GM12874 (cell line): Measurements from ENCODE around the gene LY9.

ENCODE experiments used
- TF ChIP-seq, protein P1 (sequence below): IDR thresholded peaks from 2 replicates; pipeline ENCODE4 v1.5.1; 2011; ENCODE audit warnings: low read depth, mild to moderate bottlenecking, control low read depth, low read length, moderate library complexity; ENCODE audit not compliant: insufficient read depth

The LY9 gene

DNA sequence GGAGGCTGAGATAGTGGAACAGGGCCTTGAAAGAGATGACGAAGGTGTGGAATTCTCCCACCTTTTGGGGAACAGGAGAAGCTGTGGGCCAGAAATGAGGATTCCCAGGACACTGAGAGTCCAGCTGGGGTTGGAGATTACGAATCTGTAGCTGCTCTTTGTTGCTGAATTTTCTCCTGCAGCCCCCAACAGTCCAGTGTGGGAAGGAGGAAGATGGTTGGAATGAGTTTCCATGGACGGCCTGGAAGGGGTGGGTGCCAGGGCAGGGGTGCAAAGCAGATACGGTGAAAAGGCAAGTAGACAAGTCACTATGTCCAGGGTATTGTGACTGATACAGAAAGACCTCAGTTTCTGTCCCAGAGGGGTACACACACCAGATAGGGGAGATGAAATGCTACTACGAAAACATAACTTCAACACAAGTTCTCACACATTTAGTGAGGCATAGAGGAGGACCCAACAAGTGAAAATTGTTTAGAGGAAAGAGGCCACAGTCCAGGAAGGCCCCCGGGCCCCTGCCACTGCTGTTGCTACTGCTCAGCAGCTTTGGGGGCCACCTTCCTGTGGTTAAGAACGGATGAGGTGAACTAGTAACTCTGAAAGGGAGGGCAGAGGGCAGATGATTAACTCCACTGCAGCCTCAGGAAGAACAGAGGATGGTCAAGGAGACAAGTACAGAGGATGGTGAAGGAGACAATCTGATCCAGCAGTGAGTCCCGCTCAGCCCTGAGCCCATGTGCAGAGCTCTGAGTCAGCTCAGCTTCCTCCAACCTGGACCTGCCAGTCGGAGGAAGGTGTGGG, 59.4 kb downstream of the LY9 start:
- TF ChIP-seq, protein P1, sequence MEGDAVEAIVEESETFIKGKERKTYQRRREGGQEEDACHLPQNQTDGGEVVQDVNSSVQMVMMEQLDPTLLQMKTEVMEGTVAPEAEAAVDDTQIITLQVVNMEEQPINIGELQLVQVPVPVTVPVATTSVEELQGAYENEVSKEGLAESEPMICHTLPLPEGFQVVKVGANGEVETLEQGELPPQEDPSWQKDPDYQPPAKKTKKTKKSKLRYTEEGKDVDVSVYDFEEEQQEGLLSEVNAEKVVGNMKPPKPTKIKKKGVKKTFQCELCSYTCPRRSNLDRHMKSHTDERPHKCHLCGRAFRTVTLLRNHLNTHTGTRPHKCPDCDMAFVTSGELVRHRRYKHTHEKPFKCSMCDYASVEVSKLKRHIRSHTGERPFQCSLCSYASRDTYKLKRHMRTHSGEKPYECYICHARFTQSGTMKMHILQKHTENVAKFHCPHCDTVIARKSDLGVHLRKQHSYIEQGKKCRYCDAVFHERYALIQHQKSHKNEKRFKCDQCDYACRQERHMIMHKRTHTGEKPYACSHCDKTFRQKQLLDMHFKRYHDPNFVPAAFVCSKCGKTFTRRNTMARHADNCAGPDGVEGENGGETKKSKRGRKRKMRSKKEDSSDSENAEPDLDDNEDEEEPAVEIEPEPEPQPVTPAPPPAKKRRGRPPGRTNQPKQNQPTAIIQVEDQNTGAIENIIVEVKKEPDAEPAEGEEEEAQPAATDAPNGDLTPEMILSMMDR = no peak

DNA sequence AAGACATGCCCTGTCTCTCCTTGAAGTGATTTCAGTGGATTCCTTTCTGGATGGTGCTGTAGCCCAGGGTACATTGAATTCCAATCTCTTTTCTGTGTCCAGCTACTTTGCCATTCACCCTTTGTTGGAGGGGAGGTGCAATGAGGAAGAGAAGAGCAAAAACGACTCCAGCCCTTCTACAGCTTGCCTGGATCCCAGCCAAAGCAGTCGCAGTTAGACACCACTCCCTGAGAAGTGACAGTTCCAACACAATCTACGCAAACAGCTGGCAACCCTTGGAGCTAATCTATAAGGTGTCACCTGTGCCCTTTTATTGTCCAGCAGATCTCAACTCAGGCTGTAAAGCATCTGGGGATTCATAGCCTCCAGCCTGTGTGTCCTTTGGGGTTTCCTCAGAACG, 62.1 kb downstream of the LY9 start:
- TF ChIP-seq, protein P1 = no peak

DNA sequence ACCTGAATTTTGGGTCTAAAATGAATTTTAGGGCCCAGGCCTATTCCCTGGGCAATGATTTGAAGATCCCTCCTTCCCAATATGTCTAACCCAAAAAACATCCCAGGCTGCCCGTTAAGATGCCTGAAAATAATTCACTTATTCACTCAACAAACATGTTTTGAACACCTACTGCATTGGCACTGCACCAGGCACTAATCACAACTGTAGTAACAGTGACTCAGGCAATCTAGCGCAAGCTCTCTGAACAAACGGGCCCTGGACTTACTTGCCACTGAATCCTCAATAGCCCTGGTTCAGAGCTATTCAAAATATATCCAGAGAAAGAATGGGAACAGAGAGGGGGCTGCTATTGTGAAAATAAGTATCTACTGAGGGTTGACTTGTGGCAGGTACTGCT, 62.5 kb downstream of the LY9 start:
- TF ChIP-seq, protein P1 = no peak

DNA sequence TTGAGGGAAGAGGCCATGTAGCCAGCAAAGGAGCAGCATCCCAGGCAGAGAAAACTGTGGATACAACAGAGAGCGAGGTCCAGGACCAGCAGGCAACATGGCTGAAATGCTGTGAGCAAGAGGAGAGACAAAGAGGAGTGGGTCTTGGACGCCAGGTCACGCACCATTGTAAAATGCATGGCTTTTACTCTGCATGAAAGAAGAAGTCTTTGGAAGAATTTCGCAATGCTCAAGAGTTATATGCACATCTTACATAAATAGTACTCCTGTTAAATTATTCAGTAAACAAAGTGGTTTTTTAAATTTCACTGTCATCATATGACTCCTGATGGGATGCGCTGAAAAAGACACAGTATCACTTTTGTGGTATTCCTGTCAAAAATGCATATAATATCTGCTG, 63.2 kb downstream of the LY9 start:
- TF ChIP-seq, protein P1 = no peak

DNA sequence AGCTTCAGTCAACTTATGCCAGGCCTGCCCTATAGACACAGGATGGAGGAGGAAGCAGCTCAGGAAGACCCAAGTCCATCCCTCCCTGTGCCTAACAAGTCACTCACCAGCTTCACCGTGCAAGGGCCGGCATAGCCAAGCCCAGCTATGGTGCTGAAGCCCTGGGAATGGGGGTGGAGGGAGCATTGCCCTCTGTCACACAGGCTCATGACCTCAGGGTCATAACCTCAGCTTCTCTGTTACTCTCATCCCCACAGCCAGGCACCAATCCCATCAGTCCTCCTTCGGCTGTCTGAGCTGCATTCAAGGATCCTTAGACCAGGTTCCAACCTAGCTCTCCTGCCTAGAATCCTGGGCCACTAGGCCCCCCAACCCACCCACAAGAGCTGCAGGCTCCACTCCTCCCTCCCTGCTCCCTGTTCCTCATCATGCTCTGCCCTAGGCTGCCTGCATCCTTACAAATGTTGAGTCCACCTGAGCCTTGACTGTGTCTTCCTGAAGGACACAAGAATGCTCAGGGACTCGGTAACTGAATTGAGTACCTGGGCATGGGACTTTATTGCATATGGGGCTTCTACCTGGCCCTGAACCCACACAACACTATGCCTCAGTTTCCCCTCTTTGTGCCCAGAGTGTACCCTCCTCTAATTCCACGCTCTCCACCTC, 65.0 kb downstream of the LY9 start:
- TF ChIP-seq, protein P1 = no peak

DNA sequence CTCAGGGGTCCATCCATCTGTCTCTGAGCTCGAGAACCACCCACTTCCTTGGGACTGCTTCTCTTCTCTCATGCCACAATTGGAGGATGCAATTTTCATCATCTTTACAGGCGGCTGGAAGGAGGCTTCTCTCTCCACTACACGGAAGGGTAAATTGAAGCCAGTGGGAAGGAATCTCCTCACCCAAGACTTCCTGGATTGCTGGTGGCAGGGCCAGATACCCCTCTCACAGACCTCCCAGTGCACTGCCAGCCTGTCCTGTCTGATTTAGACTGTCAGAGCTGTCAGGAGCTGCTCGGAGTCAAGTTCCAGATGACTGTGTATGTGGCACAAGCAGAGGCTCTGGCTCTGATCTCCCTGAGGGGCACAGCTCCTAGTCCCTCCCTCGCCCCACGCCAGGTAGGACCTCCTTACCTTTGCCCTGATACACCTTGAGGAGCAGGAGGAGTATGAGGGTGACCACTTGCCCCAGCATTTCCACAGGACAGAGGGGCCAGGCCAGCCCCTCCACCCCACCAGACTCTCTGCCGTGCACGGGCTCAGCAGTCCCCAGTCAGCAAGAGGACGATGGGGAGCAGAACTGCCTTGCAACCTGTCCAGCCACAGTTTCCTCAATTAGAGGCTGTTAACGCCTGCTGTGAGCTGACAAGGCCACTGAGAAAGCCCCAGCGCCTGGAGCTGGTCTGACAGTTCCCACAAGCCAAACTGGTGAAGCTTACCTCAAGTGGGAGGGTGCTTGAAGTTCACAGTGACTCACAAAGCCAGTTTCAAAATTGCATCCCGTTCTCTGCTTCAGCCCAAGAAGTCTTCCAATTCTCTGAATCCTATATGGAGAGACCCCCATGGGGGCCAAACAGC, 66.5 kb downstream of the LY9 start, which contains the start of gene CD244:
TSS of gene CD244 (minus strand) at position 685 of the 858 bp plus-strand sequence. CDS start at position 475, 210 bp downstream.
- TF ChIP-seq, protein P1 = no peak
